ENCODE measurements around the gene BTBD19. TPM values are rescaled to one million over a fixed set of nuclear protein-coding genes. Genes with fewer than 3 reads are reported as not detected.
A peak's percentile ranks its signal among the peaks of the same experiment; 100 is the strongest.

Gene BTBD19
- total and polyA plus RNA-seq, 2 donors (not counting 1 experiment from before 2014, with no cell fraction given), result 0.75 to 2.3 TPM

DNA sequence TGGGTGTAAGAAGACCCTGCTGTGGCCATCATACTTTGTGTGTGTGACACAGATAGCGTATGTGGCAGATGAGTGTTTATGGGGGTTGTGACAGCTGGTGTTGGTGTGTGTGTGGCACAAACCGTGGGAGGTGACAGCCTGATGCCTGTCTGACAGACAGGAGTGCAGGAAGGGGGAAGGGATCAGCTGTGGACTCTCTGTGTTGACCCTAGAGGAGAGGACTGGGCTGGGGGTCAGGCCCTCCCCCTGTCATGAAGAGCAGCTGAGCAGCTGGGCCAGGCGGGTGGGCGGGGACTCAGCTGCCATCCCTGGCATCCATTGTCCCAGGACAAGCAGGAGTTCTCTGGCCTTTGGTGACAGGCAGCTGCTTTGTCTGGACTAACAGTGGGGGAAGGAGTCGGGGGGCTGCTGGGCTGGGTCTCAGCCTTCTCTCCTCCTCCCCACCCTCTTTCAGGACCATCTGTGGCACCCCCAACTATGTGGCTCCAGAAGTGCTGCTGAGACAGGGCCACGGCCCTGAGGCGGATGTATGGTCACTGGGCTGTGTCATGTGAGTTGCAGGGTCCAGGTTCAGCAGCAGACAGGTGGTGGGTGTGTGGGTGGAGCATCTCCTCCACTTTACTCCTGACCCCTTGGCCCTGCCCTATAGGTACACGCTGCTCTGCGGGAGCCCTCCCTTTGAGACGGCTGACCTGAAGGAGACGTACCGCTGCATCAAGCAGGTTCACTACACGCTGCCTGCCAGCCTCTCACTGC, 5.8 kb upstream of the BTBD19 start:
- DNase-seq (no peak), ATAC-seq (ENCODE audit: low read depth) (no peak)
- Histone ChIP-seq H4K20me1 (ENCODE audit: control insufficient read depth, insufficient read depth, low read length, poor library complexity, severe bottlenecking) (no peaks in the 10 kb centered on the region), H3K27me3 (replicated peaks in 1 of 4; ENCODE audit: control extremely low read depth in 1 of 4, control insufficient read depth in 3 of 4, insufficient read depth in 4 of 4, low read length in 3 of 4) (no peaks in the 10 kb centered on the region), H3K79me2 (ENCODE audit: control insufficient read depth, insufficient read depth, low read length) (peaks cover 5% of the 10 kb centered on the region), H3K4me2 (replicated peaks; ENCODE audit: low read depth, low read length, poor library complexity, severe bottlenecking) (peak overlapping the region; percentile 100), H3K4me3 (ENCODE audit: control extremely low read depth in 1 of 5, extremely low read depth in 1 of 5, insufficient read depth in 1 of 5, low read depth in 2 of 5, low read length in 4 of 5) (peak overlapping the region in 1 of 5 experiments; percentile 51), H3K27ac (ENCODE audit: low read length in 2 of 2) (peak overlapping the region in 1 of 2 donors; percentile 54), H3K4me1 (ENCODE audit: control insufficient read depth in 2 of 2, insufficient read depth in 2 of 2, low read length in 2 of 2) (peaks cover 23 to 49% of the 10 kb centered on the region in 2 donors), H3K36me3 (replicated peaks in 1 of 2; ENCODE audit: control extremely low read depth in 1 of 2, control insufficient read depth in 1 of 2, extremely low read depth in 1 of 2, insufficient read depth in 2 of 2, low read length in 1 of 2) (peaks cover 0 to 21% of the 10 kb centered on the region in 2 experiments), H3K9ac (ENCODE audit: low read length) (no peak overlapping the region), H3K9me3 (ENCODE audit: control extremely low read depth in 1 of 3, control insufficient read depth in 2 of 3, insufficient read depth in 1 of 3, low read length in 2 of 3) (peaks cover 0 to 3% (median 0%) of the 10 kb centered on the region in 3 donors), H2AFZ (ENCODE audit: insufficient read depth, low read depth, low read length, poor library complexity, severe bottlenecking) (no peak overlapping the region)
- Mint-ChIP-seq H3K9me3 (ENCODE audit: insufficient read depth) (no peaks in the 10 kb centered on the region), H3K4me1 (peaks cover 42% of the 10 kb centered on the region), H3K27me3 (no peaks in the 10 kb centered on the region), H3K4me3 (peak overlapping the region; percentile 70), H3K27ac (peak overlapping the region; percentile 77)
- WGBS (ENCODE audit: insufficient coverage), result 87% methylated on average over 9 of the region's 13 CpGs
- intact Hi-C loops (cut with micrococcal nuclease), result no loop called here
- no peak for TF ChIP-seq CTCF (IDR thresholded peaks at IDR 0.05)
- TF ChIP-seq EZH2 (IDR thresholded peaks at IDR 0.05; ENCODE audit: borderline replicate concordance, insufficient read depth, low read depth, low read length, poor library complexity, severe bottlenecking), result no peak
- ChIA-PET CTCF (interaction anchor here (0.6 to 0.7 kb wide), 2 partner anchors 27 to 71 kb away, joined by 3 read pairs; partner anchors contain the start of gene RPS8), POLR2A (interaction anchor here (1.1 to 1.3 kb wide), 2 partner anchors 11 to 15 kb away, joined by 3 to 4 read pairs; no protein-coding TSS in a partner anchor)

- intact Hi-C loops (cut with micrococcal nuclease), result no loop called here
- 97% methylated on average over 4 of the region's 9 CpGs for WGBS (ENCODE audit: insufficient coverage)
- Histone ChIP-seq H3K9me3 (ENCODE audit: control extremely low read depth in 1 of 3, control insufficient read depth in 2 of 3, insufficient read depth in 1 of 3, low read length in 2 of 3) (peaks cover 0 to 3% (median 0%) of the 10 kb centered on the region in 3 donors), H3K27me3 (replicated peaks in 1 of 4; ENCODE audit: control extremely low read depth in 1 of 4, control insufficient read depth in 3 of 4, insufficient read depth in 4 of 4, low read length in 3 of 4) (no peaks in the 10 kb centered on the region), H3K27ac (ENCODE audit: low read length in 2 of 2) (no peak overlapping the region), H2AFZ (ENCODE audit: insufficient read depth, low read depth, low read length, poor library complexity, severe bottlenecking) (no peak overlapping the region), H3K36me3 (replicated peaks in 1 of 2; ENCODE audit: control extremely low read depth in 1 of 2, control insufficient read depth in 1 of 2, extremely low read depth in 1 of 2, insufficient read depth in 2 of 2, low read length in 1 of 2) (peaks cover 0 to 21% of the 10 kb centered on the region in 2 experiments), H3K9ac (ENCODE audit: low read length) (no peak overlapping the region), H3K4me2 (replicated peaks; ENCODE audit: low read depth, low read length, poor library complexity, severe bottlenecking) (no peak overlapping the region), H3K79me2 (ENCODE audit: control insufficient read depth, insufficient read depth, low read length) (peaks cover 5% of the 10 kb centered on the region), H4K20me1 (ENCODE audit: control insufficient read depth, insufficient read depth, low read length, poor library complexity, severe bottlenecking) (no peaks in the 10 kb centered on the region), H3K4me1 (ENCODE audit: control insufficient read depth in 2 of 2, insufficient read depth in 2 of 2, low read length in 2 of 2) (peaks cover 28 to 54% of the 10 kb centered on the region in 2 donors), H3K4me3 (ENCODE audit: control extremely low read depth in 1 of 5, extremely low read depth in 1 of 5, insufficient read depth in 1 of 5, low read depth in 2 of 5, low read length in 4 of 5) (no peak overlapping the region)
- Mint-ChIP-seq H3K27ac (peak overlapping the region; percentile 77), H3K27me3 (no peaks in the 10 kb centered on the region), H3K4me1 (peaks cover 47% of the 10 kb centered on the region), H3K4me3 (no peak overlapping the region), H3K9me3 (ENCODE audit: insufficient read depth) (no peaks in the 10 kb centered on the region)
- no peak for TF ChIP-seq EZH2 (IDR thresholded peaks at IDR 0.05; ENCODE audit: borderline replicate concordance, insufficient read depth, low read depth, low read length, poor library complexity, severe bottlenecking)
- TF ChIP-seq CTCF (IDR thresholded peaks at IDR 0.05), result no peak
- ChIA-PET POLR2A (interaction anchor here (0.8 to 1.3 kb wide), 2 partner anchors 14 to 16 kb away, joined by 3 read pairs; no protein-coding TSS in a partner anchor), CTCF (interaction anchor here (0.7 to 1.4 kb wide), 2 partner anchors 14 to 71 kb away, joined by 3 read pairs; no protein-coding TSS in a partner anchor)
- no peak for ATAC-seq (ENCODE audit: low read depth)
- no peak for DNase-seq
Measured at GRCh38 chr1:44803062-44803311, 5.3 kb upstream of the BTBD19 start.
